KMS-11 (cell line): ENCODE results near the gene TMPRSS2.

Experiments
- H2AFZ ChIP-seq: fragments of 200-600 bp; sonication (generic); 2 replicates; pipeline ENCODE4 v1.6.1; 2016; ENCODE audit warnings: antibody characterized with exemption, mixed run types, low read depth
- H3K27ac ChIP-seq: fragments of 200-600 bp; sonication (generic); 2 replicates; pipeline ENCODE4 v1.6.1; 2016; ENCODE audit warnings: mild to moderate bottlenecking, mixed run types
- H3K27me3 ChIP-seq: fragments of 200-600 bp; sonication (generic); 2 replicates; pipeline ENCODE4 v1.6.1; 2017; ENCODE audit warnings: mild to moderate bottlenecking, low read depth, mixed run types, moderate library complexity; ENCODE audit not compliant: insufficient read depth
- H3K36me3 ChIP-seq: fragments of 200-600 bp; sonication (generic); 2 replicates; pipeline ENCODE4 v1.6.1; 2017; ENCODE audit warnings: mild to moderate bottlenecking, mixed run types; ENCODE audit not compliant: insufficient read depth
- H3K4me1 ChIP-seq: fragments of 200-600 bp; sonication (generic); 2 replicates; pipeline ENCODE4 v1.6.1; 2016; ENCODE audit warnings: mild to moderate bottlenecking, low read depth, mixed run types; ENCODE audit not compliant: poor library complexity, severe bottlenecking
- H3K4me2 ChIP-seq: fragments of 200-600 bp; sonication (generic); 2 replicates; pipeline ENCODE4 v1.7.0; 2016; ENCODE audit warnings: mild to moderate bottlenecking, mixed run types
- H3K4me3 ChIP-seq: fragments of 200-600 bp; sonication (generic); IDR thresholded peaks from 2 replicates; pipeline ENCODE4 v1.6.1; 2017; ENCODE audit warnings: low read depth, low read length, mixed read lengths; ENCODE audit not compliant: insufficient read depth
- H3K79me2 ChIP-seq: fragments of 200-600 bp; sonication (generic); 2 replicates; pipeline ENCODE4 v1.6.1; 2016; ENCODE audit warnings: low read depth, mixed run types; ENCODE audit not compliant: insufficient read depth
- H3K9ac ChIP-seq: fragments of 200-600 bp; sonication (generic); 2 replicates; pipeline ENCODE4 v1.6.1; 2016; ENCODE audit warnings: mild to moderate bottlenecking, mixed run types
- H4K20me1 ChIP-seq: fragments of 200-600 bp; sonication (generic); 2 replicates; pipeline ENCODE4 v1.6.1; 2016; ENCODE audit warnings: mild to moderate bottlenecking, mixed run types; ENCODE audit not compliant: insufficient read depth
- CTCF ChIP-seq: fragments of 200-600 bp; sonication (generic); conservative IDR thresholded peaks from 2 replicates; pipeline ENCODE4 v1.6.1; 2017; ENCODE audit warnings: low read depth, mild to moderate bottlenecking, antibody characterized with exemption, low read length, moderate library complexity, mixed read lengths

TMPRSS2 gene

GRCh38 chr21:41431788-41432548, 76.0 kb downstream of the TMPRSS2 start:
- no peak for TF ChIP-seq CTCF
- H2AFZ ChIP-seq = no peak overlapping the region
- no peaks in the 10 kb centered on the region for H3K27me3 ChIP-seq
- H3K4me3 ChIP-seq = no peak overlapping the region
- no peak overlapping the region for H3K4me2 ChIP-seq
- H3K36me3 ChIP-seq = 0 out of 2 replicates have a peak, but pooled peaks cover 4% of the 10 kb centered on the region
- H3K4me1 ChIP-seq = no peaks in the 10 kb centered on the region
- no peaks in the 10 kb centered on the region for H3K79me2 ChIP-seq
- no peak overlapping the region for H3K27ac ChIP-seq
- H3K9ac ChIP-seq = no peak overlapping the region
- no peaks in the 10 kb centered on the region for H4K20me1 ChIP-seq

GRCh38 chr21:41429925-41430491, 78.0 kb downstream of the TMPRSS2 start:
- no peaks in the 10 kb centered on the region for H3K27me3 ChIP-seq
- no peak overlapping the region for H2AFZ ChIP-seq
- no peak overlapping the region for H3K27ac ChIP-seq
- no peak for TF ChIP-seq CTCF
- H3K79me2 ChIP-seq = no peaks in the 10 kb centered on the region
- peaks cover 6% of the 10 kb centered on the region for H3K4me1 ChIP-seq
- H4K20me1 ChIP-seq = no peaks in the 10 kb centered on the region
- H3K9ac ChIP-seq = no peak overlapping the region
- H3K36me3 ChIP-seq = no peaks in the 10 kb centered on the region
- H3K4me3 ChIP-seq = no peak overlapping the region
- no peak overlapping the region for H3K4me2 ChIP-seq

- peaks cover 6% of the 10 kb centered on the region for H3K4me1 ChIP-seq
- H3K79me2 ChIP-seq = no peaks in the 10 kb centered on the region
- H3K36me3 ChIP-seq = no peaks in the 10 kb centered on the region
- no peak overlapping the region for H3K27ac ChIP-seq
- TF ChIP-seq CTCF = no peak
- H3K4me2 ChIP-seq = no peak overlapping the region
- H3K4me3 ChIP-seq = no peak overlapping the region
- no peaks in the 10 kb centered on the region for H3K27me3 ChIP-seq
- H4K20me1 ChIP-seq = no peaks in the 10 kb centered on the region
- H2AFZ ChIP-seq = no peak overlapping the region
- H3K9ac ChIP-seq = no peak overlapping the region
Observed at GRCh38 chr21:41429305-41429704, 78.7 kb downstream of the TMPRSS2 start.

DNA sequence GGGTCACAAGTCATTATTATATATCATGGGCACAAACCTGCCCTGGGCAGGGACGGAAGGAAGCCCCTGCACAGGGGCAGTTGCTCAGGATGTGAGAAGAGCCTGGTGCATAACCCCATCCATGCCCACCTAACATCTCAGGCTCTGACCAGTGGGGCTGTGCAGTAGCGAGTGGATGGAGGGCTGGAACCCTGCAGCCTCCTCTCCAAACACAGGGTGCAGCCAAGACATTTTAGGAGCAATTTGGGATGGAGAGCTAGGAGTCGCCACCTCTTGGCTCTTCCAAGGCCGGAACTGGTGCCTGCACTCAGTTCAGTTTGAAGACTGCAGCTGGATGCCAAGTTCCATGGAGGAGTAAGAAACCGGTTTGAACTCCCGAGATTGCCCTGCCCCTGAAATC, 79.1 kb downstream of the TMPRSS2 start:
- Histone ChIP-seq H3K36me3 (no peaks in the 10 kb centered on the region), H4K20me1 (no peaks in the 10 kb centered on the region), H2AFZ (no peak overlapping the region), H3K4me3 (no peak overlapping the region), H3K4me1 (peaks cover 6% of the 10 kb centered on the region), H3K9ac (no peak overlapping the region), H3K27me3 (no peaks in the 10 kb centered on the region), H3K27ac (no peak overlapping the region), H3K4me2 (no peak overlapping the region), H3K79me2 (no peaks in the 10 kb centered on the region)
- TF ChIP-seq CTCF = no peak
